RWPE2 (cell line): ENCODE results near the gene MRPS7.
A peak's percentile ranks its signal among the peaks of the same experiment; 100 is the strongest.
"Not testable (repeated sequence)": the region's sequence is repeated elsewhere in the genome, so short reads cannot be mapped to it uniquely, and the experiment has no call there.

Experiments used
- ATAC-seq: fragments of 200-7000 bp; cut with Tn5 transposase; 3 replicates; pipeline ENCODE4 v1.9.1; 2021; ENCODE audit warnings: low read depth
- DNase-seq: peaks from one replicate; pipeline ENCODE4 v3.0.0-alpha.2; 2020; ENCODE audit warnings: low spot score
- H3K27ac ChIP-seq: fragments of 450-650 bp; 2 replicates; pipeline ENCODE4 v1.5.1; 2017; ENCODE audit warnings: mild to moderate bottlenecking; ENCODE audit not compliant: poor library complexity, severe bottlenecking
- H3K27me3 ChIP-seq: fragments of 250-450 bp; sonication (Bioruptor Pico); 2 replicates; pipeline ENCODE4 v1.5.1; 2021; ENCODE audit warnings: mild to moderate bottlenecking, moderate library complexity; ENCODE audit not compliant: insufficient read depth, poor library complexity, severe bottlenecking
- H3K36me3 ChIP-seq: fragments of 250-450 bp; sonication (Bioruptor Pico); 2 replicates; pipeline ENCODE4 v1.5.1; 2020; ENCODE audit warnings: low read depth, mild to moderate bottlenecking, moderate library complexity
- H3K4me1 ChIP-seq: fragments of 250-450 bp; sonication (Bioruptor Pico); 2 replicates; pipeline ENCODE4 v1.5.1; 2021; ENCODE audit warnings: mild to moderate bottlenecking, moderate library complexity; ENCODE audit not compliant: insufficient read depth, poor library complexity, severe bottlenecking
- H3K4me3 ChIP-seq: fragments of 250-450 bp; sonication (Bioruptor Pico); 2 replicates; pipeline ENCODE4 v1.5.1; 2021; ENCODE audit warnings: mild to moderate bottlenecking, moderate library complexity; ENCODE audit not compliant: severe bottlenecking
- H3K9me3 ChIP-seq: fragments of 250-450 bp; sonication (Bioruptor Pico); 2 replicates; pipeline ENCODE4 v1.5.1; 2021; ENCODE audit warnings: mild to moderate bottlenecking, moderate library complexity; ENCODE audit not compliant: severe bottlenecking
- CTCF ChIP-seq: fragments of 450-650 bp; IDR thresholded peaks from one replicate; pipeline ENCODE4 v1.5.1; 2017; ENCODE audit warnings: mild to moderate bottlenecking, moderate library complexity; ENCODE audit not compliant: poor library complexity, severe bottlenecking

Gene MRPS7

GRCh38 chr17:75249564-75249963 lies 12.1 kb upstream of the MRPS7 start:
- no peak for TF ChIP-seq CTCF
- ATAC-seq (no peak; the same call in 2 of the 3 replicates), DNase-seq (no peak)
- Histone ChIP-seq H3K4me1 (peaks cover 14% of the 10 kb centered on the region), H3K27ac (peak overlapping the region; percentile 11), H3K4me3 (no peak overlapping the region), H3K9me3 (no peaks in the 10 kb centered on the region), H3K36me3 (peaks cover 37% of the 10 kb centered on the region), H3K27me3 (no peaks in the 10 kb centered on the region)

GRCh38 chr17:75250009-75250471 lies 11.6 kb upstream of the MRPS7 start:
- Histone ChIP-seq H3K27ac (peak overlapping the region; percentile 11), H3K4me1 (peaks cover 14% of the 10 kb centered on the region), H3K36me3 (peaks cover 33% of the 10 kb centered on the region), H3K4me3 (no peak overlapping the region), H3K27me3 (no peaks in the 10 kb centered on the region), H3K9me3 (no peaks in the 10 kb centered on the region)
- no peak for TF ChIP-seq CTCF
- DNase-seq (no peak), ATAC-seq (peak; percentile 73)

- TF ChIP-seq CTCF: no peak
- ATAC-seq (no peak), DNase-seq (no peak)
- peaks cover 13% of the 10 kb centered on the region; the same call in 1 of the 2 replicates for H3K36me3 ChIP-seq
- H3K27me3 ChIP-seq: no peaks in the 10 kb centered on the region
- no peak overlapping the region for H3K27ac ChIP-seq
- H3K4me3 ChIP-seq: no peak overlapping the region
- H3K4me1 ChIP-seq: peaks cover 21% of the 10 kb centered on the region
- H3K9me3 ChIP-seq: no peaks in the 10 kb centered on the region
These were observed 9.5 kb upstream of the MRPS7 start for GRCh38 chr17:75252039-75252816.

- H3K4me3 ChIP-seq, H3K27me3 ChIP-seq, H3K27ac ChIP-seq, H3K9me3 ChIP-seq, H3K36me3 ChIP-seq, ATAC-seq, DNase-seq: not testable (repeated sequence)
- peaks cover 17% of the 10 kb centered on the region for H3K4me1 ChIP-seq
These were observed 5.6 kb upstream of the MRPS7 start for GRCh38 chr17:75255954-75256698.

GRCh38 chr17:75257228-75257627 lies 4.5 kb upstream of the MRPS7 start:
- not testable (repeated sequence) for H3K27me3 ChIP-seq, ATAC-seq, H3K4me3 ChIP-seq, H3K36me3 ChIP-seq, DNase-seq, H3K9me3 ChIP-seq, H3K27ac ChIP-seq
- H3K4me1 ChIP-seq: peaks cover 16% of the 10 kb centered on the region
